Fibroblast of pulmonary artery (primary cell): ENCODE measurements around the gene PLA2G2C.

Experiments
- DNase-seq: peaks from one replicate; pipeline ENCODE4 v3.0.0-alpha.2; 2010; ENCODE audit warnings: low read depth
- H3K4me3 ChIP-seq: replicated peaks from 2 replicates; pipeline ENCODE4 v1.5.1; 2011; ENCODE audit warnings: low read depth, mild to moderate bottlenecking, control low read depth, low read length, moderate library complexity
- TF ChIP-seq, protein P1 (sequence below): IDR thresholded peaks from 2 replicates; pipeline ENCODE4 v1.5.1; 2011; ENCODE audit warnings: mild to moderate bottlenecking, control low read depth, low read length, inconsistent platforms; ENCODE audit errors: missing control alignments

PLA2G2C gene

DNA sequence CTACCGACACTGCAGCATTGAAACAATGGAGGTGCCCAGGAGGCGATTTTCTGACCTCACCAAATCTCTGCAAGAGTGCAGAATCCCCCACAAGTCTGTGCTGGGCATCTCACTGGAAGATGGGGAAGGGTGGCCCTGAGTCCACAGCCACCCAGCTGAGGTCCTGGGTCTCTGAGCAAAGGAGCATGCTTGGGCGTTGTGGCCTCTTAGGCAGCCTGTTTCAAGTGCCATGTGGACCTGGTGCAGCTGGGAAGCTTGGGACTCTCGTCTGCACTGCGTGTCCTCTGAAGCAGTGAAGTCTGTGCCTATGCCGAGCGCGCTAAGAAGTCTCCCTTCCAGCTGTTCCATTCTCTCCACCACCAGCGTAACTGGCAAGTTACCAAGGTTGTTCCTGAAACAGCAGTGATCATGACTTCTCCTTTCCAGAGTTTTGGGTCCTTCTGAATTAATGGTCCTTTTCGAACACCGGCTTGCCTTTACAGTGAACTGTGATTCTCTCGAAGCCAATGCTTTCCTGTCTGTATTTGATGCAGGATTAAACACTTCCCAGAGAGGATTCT lies 5.0 kb upstream of the PLA2G2C start:
- TF ChIP-seq, protein P1, sequence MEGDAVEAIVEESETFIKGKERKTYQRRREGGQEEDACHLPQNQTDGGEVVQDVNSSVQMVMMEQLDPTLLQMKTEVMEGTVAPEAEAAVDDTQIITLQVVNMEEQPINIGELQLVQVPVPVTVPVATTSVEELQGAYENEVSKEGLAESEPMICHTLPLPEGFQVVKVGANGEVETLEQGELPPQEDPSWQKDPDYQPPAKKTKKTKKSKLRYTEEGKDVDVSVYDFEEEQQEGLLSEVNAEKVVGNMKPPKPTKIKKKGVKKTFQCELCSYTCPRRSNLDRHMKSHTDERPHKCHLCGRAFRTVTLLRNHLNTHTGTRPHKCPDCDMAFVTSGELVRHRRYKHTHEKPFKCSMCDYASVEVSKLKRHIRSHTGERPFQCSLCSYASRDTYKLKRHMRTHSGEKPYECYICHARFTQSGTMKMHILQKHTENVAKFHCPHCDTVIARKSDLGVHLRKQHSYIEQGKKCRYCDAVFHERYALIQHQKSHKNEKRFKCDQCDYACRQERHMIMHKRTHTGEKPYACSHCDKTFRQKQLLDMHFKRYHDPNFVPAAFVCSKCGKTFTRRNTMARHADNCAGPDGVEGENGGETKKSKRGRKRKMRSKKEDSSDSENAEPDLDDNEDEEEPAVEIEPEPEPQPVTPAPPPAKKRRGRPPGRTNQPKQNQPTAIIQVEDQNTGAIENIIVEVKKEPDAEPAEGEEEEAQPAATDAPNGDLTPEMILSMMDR = no peak
- H3K4me3 ChIP-seq = no peak overlapping the region
- no peak for DNase-seq

DNA sequence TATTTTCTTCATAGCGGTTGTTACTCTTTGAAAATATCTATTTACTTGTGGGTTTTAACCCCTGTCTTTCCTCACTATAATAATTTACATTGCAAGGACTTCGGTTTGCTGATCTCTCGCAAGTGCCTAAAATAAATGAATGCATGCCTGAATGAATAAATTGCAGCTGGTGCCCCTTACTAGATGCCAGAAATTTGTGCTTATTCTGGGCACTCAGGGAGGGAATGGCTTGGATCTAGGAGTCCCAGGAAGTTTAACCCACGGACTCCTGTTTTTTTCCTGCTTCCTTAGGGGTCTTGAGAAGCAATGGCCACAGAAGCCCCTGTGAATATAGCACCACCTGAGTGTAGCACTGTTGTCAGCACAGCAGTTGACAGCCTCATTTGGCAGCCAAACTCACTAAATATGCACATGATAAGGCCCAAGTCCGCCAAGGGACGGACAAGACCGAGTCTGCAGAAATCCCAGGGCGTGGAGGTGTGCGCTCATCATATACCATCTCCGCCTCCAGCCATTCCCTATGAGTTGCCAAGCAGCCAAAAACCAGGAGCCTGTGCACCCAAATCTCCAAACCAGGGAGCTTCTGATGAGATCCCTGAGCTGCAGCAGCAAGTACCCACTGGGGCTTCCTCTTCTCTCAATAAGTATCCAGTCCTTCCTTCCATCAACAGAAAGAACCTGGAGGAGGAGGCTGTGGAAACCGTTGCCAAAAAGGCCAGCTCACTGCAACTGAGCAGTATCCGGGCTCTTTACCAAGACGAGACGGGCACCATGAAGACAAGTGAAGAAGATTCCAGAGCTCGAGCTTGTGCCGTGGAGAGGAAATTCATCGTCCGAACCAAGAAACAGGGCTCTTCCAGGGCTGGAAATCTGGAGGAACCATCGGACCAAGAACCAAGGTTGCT lies 4.2 kb upstream of the PLA2G2C start:
- no peak overlapping the region for H3K4me3 ChIP-seq
- TF ChIP-seq, protein P1 = no peak
- DNase-seq = no peak

- H3K4me3 ChIP-seq = no peak overlapping the region
- no peak for DNase-seq
- TF ChIP-seq, protein P1 = no peak
These were observed 3.3 kb upstream of the PLA2G2C start for GRCh38 chr1:20189664-20190063.

- no peak for DNase-seq
- TF ChIP-seq, protein P1 = no peak
- no peak overlapping the region for H3K4me3 ChIP-seq
These were observed 2.1 kb upstream of the PLA2G2C start for GRCh38 chr1:20188455-20188817.

DNA sequence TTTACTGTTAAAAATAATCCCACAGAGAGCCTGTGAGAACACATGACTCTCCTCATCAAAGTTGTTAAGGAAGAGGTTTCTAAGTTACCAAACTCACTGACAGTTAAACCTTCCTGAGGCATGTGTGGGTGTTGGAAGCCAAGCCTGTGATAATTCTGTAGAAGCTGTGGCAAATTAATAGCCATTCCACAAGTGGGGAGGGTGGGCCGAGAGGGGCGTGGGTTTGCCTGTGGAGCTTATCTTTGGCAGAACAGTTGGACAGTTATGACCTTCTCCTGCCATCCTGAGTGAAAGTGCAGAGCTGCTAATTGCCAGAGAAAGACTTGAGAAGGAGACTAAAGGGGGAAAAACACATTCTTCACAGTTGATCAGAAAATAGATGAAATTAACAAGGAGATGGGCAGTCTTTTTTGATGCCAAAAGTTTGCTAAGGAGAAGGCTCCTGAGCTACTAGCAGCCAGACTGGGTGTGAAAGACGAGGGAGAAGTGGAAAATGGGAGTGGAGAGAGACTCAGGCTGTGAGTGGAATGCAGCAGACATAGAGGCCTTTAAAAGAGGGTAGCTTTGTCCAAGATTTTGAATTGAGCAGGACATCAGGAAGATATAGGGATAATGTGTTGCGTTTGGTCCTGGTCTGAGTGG lies 1.6 kb upstream of the PLA2G2C start:
- DNase-seq = no peak
- no peak overlapping the region for H3K4me3 ChIP-seq
- TF ChIP-seq, protein P1 = no peak

DNA sequence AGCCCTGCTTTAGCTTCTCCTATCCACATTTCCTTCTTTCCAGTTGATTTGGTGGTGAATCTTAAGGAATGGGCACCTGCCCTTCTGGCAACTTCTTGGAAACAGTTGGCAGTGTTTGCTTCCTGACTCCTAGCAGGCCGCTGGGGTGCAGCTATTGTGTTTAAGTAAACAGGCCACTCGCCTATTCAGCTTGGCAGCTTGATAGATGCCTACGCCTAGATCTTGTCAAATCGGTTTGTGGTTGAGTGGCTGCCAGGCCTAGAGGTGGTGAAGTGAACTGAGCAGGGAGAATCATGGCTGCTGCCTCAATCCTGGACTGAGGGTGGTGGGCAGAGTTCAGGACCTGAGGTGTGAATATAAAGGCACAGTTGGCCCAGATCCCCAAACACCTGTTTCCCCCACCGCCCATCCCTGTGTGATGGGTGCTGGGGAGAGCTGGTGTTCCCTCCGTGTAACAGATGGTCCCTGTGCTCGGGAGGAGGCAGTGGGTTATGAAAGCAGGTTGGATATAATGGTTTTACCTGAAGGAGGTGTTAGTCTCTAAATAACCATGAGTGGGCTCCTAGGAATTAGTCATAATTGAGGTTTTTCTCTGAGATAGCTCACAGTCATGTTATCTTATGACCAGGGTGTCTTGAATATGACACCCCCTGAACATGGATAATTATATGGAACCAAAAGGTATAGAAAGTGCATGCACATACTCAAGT lies 940 bp upstream of the PLA2G2C start:
- H3K4me3 ChIP-seq = no peak overlapping the region
- no peak for DNase-seq
- TF ChIP-seq, protein P1 = no peak
